GM04503 (cell line): ENCODE results near the gene USP11.

ENCODE experiments used
- DNase-seq: peaks from one replicate; pipeline ENCODE4 v3.0.0-alpha.2; 2012; ENCODE audit warnings: low read depth

USP11 gene

DNA sequence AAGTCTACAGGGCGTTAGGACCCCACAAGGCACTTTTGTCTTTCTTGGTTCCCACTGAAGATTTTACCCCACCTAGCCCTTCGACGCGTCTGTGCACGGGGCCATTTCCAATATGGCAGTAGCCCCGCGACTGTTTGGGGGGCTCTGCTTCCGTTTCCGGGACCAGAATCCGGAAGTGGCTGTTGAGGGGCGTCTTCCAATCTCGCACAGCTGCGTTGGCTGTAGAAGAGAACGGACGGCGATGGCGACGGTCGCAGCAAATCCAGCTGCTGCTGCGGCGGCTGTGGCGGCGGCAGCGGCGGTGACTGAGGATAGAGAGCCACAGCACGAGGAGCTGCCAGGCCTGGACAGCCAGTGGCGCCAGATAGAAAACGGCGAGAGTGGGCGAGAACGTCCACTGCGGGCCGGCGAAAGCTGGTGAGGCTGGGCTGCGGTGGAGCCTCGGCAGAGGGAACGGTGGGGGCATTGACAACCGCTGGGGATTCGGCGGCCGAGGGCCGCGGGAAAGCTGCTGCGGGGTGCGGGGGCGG, at the start of gene USP11:
TSS of gene USP11 (plus strand) at position 207 of the 530 bp plus-strand sequence. CDS start at position 242, 35 bp downstream.
- no peak for DNase-seq

DNA sequence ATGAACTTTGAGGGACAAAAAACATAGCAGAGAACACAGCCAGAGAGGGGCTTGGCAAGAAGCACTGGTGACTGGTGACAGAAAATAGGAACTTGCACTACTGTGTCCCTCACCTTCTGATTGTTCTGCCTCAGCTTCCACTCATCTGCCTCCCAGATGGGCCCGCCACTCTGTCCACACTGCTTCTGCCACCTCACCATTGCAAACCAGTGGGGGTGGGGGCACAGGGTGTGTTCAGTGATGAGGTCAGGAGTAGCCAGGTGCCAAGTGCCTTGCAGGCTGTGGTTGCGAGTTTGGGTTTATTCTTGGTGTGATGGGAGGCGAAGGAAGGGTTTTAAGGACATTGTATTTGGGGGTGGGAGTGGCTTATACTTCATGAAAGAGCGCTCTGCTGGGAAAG, 48.3 kb upstream of the USP11 start:
- DNase-seq, result no peak

DNA sequence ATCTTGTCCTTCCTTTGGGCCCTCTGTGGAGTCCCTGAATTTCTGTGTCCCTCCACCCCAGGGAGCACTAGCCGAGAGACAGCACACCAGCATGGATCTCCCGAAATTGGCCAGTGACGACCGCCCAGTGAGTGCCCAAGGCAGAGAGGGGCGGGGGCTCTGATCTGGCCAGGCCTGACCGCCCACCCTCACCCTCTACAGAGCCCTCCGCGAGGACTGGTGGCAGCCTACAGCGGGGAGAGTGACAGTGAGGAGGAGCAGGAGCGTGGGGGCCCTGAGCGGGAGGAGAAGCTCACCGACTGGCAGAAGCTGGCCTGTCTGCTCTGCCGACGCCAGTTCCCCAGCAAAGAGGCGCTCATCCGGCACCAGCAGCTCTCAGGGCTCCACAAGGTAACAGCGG, 47.6 kb upstream of the USP11 start:
- DNase-seq, result no peak

DNA sequence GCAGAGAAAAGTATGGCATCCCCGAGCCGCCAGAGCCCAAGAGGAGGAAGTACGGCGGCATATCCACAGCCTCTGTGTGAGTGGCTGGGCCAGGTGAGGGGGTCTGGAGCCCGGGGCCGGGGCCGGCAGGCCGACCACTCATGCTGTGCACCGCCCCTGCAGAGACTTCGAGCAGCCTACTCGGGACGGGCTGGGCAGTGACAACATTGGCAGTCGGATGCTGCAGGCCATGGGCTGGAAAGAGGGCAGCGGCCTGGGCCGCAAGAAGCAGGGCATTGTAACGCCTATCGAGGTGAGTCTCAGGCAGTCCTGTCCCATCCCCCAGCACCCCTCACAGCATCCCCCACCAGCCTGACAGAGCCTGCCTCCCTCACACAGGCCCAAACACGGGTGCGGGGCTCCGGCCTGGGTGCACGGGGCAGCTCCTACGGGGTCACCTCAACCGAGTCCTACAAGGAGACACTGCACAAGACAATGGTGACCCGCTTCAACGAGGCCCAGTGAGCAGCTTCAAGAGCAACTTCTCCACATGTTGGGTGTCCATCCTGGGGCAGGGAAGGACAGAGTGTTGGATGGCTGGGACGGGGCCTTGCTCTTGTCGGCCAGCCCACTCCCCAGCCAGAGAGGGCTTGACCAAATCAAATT, 46.6 kb upstream of the USP11 start:
- DNase-seq, result no peak

DNA sequence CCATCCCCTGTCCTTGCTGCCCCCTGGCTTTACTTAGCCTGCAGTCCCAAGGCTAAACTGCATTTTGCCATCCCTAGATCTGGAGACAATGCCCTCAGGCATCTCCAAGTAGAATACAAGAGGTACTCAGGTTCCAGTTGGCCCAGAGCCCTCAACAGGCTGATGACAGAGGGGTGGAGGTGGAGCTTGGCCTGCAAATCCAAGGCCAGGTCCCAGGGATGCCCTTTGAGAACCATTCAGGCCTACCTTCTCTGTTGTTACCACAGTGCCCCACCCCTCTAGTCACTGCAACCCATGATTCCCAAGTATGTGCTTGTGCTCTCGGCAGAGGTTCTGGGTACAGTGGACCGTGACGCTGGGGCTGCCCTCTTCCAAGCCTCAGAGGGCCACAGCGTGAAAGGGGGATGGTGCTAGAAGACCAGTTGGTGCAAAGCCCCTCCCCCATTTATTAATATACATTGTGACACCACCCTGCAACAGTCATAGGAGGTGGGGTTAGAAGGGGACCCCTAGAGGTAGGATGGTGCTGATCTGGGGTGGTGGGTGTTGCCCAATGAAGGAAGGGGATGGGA, 45.6 kb upstream of the USP11 start:
- no peak for DNase-seq

DNA sequence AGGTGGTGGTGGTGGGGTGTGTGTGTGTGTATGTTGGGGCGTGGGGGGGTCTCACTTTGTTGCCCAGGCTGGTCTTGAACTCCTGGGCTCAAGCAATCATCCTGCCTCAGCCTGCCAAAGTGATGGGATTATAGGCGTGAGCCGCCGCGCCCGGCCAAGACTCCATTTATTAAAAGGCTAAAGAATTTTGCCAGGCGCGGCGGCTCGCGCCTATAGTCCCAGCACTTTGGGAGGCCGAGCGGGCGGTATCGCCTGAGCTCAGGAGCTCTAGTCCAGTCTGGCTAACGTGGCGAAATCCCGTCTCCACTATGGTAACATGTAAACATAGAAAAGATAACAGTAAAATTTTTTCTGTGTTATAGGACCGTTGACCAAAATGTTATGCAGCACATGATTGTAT, 42.9 kb upstream of the USP11 start:
- no peak for DNase-seq

DNA sequence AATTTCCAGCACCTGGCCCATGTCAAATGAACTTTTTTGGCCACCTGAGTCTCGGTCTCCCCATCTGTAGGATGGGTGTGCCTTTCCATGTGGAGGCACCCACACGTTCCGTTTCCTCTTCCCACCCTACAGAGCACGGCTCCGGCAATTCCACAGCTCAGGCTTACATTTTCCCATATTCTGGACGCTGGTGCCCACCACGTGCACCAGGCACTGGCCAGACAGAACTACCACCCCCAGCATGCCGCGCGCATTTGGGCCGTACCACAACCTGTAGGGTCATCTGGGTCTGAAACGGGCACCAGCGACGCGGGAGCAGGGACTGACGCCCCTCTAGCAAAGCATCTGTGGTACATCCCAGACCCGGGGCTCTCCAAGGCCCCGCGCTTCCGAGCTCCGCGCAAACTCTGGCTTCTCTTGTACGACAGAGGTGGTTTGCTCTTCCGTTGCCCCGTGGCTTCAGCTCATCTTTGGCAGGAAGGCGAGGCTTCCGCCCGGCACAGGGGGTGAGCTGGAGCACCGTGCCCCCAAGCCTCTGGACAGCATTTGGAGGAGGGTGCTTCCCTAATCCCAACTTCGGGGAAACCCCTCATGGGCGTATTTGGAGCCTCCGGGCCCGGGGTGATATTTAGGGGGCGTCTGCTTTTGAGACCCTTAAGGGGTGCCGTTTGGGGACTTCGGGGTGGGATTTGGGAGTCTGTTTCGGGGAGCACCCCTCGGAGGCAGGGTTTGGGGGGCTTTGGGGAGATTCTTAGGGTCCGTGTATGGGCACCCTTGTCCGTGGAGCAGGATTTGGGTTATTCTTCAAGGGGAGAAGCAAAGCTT, 42.2 kb upstream of the USP11 start:
- DNase-seq, result peak; percentile 45

DNA sequence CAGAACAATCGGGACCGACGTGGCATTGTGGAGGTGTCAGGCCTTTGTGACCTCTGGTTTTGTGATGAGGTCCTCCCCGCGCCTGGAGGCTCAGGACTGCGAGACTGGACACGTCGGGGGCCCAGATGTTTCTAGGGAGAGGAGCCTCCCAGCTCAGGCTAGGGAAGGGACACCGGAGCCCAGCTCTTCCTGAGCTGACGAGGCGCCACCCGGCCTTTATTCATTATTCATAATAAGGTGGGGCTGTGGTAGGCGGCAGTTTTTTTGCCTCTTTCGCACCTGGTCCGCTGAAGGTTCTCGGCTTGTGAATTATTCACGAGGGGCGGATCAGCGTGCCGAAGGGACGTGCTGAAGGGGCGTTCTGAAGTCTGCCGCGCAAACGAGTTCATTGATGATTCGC, 41.5 kb upstream of the USP11 start:
- DNase-seq, result no peak

DNA sequence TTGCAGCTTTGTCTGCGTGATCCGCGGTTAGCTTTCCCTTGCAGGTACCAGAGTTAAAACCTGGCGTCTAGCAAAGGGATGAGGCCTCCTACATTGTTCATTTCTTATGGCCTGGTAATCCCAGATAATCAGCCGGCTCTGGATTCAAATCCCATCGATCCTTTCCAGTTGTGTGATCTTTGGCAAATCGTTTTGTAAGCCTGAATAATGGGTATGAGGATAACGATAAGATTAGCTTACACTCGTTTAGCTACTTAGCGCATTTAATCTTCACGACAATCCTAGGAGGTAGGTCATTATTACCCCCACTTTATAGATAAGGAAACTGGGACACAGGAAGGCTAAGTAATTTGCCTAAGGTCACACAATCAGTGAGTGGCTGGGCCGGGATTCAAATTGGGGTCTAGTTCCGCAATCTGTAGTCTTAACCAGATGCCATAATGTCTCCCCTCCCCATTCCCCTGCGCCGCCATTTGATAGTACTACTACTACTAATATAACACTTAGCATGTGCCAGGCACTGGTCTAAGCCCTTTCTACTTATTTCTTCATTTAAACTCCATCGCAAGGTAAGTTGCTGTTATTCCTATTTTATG, 40.9 kb upstream of the USP11 start:
- no peak for DNase-seq

DNA sequence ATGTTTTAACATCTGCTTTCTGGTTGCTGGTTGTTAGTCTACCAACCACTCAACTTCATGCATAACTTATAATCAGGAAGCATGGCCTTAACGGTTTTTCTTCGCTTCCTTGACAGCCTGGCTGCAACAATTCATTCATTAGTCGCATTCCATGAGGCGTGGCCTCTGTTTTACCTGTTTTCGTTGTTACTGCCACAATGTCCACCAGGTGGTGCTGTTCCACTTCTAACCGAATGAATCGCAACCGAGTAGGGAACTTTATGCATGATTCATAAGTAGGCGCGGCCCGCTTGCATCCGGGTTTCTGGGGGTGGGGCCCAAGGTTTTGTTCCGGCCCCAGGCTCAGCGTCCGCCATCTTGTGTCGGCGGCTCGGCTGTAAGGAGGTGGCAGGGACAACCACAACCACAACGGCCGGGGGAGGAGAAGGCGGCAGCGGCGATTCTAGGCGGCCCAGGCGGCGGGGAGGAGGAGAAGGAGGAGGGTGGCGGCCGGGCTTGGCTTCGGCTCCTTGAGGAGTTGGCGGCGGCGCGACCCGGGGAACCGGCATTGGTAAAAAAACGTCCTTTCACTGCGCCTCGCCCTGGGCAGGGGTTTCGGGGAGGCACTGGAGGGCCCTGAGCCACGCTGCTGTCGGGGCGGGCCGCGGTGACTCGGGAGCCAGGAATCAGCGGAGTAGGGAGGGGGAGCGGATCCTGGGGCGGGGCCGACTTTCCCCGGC, 39.2 kb upstream of the USP11 start, which contains the start of gene UBA1:
TSS of gene UBA1 (plus strand) at position 355 of the 719 bp plus-strand sequence. CDS start 4,974 bp downstream, outside the sequence.
- peak; percentile 80 for DNase-seq

DNA sequence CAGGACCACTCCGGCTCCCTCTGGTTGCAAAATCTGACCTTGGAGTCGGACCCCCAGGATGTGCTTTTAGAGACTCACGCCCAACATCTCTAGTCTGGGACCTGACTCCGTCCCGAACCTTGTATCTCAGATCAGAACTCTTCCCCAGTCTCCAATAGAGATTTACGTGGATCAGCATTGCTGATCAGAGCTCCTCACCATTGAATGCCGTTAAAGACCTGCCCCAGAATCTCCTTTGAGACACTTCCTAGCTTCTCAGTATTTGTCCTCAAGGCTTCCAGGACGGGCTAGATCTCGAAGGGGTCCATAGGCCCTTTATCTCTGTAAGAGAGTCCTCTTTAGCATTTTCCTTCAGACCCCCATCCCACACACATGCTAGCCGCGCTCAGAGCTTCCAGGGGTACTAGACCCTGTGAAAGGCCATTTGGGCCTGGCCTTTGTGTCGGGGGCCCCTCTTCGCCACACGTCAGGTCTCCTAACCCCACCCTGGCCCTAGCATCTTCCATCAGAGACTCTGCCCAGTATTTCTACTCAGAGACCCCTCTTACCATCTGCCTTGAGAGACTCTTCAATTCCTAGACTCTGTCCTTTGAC, 38.5 kb upstream of the USP11 start:
- no peak for DNase-seq

DNA sequence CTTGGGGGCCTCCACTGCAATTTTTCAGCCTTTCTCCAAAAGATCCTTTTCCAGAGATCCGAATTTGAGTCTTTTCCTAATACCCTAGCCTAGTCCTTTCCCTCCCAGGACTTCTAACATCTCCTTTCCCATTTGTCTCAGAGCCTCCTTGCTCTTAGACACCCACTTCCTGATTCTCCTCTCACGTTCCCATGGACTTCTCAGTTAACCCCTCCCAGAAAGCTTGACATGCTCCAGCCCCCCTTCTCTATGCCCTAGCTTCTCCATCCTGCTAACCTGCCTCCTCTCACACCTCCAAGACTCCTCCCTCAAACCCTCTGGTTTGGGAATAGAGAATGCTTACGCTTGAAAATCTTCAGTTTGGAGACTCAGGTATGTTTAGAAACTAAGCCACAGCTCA, 36.7 kb upstream of the USP11 start:
- DNase-seq, result no peak

DNA sequence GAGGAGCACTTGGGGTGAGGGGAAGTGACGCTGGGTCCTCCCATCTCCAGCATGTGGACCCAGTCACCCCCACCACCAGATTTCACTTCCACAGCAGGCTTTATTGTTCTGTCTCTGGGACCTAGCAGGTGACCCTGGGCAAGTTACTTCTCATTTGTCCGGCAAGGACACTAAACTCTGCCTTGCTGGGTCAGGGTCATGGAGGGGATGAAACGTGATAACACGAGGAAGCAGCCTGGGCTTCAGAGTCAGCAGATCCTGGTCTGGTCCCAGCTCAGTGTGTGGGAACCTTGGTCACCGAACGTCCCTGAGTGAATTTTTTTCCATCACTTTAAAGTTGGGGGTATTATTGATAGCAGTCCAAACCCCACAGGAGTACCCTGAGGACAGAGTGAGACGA, 35.3 kb upstream of the USP11 start:
- no peak for DNase-seq

DNA sequence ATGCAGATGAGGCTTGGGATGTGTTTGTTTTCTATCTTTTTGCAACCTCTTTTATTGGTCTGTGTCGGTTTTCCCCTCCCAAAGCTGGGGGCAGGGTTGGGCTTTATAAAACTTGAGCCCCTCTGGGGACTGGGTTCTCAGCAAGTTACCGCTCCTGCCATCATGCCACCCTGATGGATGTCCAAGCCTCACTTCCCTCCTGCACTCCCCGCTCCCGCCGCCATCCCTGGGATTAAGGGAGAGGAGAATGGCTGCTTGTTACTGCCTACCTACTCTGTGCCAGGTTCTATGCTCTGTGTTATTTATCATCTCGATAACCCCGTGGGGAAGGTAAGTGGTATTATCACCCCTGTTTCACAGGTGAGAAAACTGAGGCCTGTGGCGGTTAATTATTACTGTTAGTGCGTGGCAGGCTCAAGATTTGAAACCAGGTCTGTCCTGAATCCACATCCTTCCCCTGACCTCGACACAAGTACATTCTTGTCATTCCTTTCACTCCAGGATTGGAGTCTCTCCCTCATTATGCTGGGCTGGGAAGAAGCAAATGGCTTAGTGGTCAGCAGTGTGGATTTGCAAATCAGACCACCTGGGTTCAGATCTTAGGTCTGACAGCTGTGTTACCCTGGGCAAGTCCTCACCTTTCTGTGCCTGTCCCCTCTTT, 34.7 kb upstream of the USP11 start:
- DNase-seq, result no peak

DNA sequence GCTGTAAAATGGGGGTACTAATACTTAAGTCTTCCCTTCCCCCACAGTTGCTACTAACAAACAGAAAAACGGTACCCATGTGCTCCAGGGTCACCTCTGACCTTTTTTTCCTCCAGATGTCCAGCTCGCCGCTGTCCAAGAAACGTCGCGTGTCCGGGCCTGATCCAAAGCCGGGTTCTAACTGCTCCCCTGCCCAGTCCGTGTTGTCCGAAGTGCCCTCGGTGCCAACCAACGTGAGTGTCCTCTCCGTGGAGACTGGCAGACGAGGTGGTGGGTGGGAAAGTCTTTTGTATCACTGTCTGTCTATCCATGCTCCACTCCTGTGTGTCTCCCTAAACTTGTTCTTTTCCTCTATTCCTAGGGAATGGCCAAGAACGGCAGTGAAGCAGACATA, 34.1 kb upstream of the USP11 start:
- DNase-seq, result no peak

DNA sequence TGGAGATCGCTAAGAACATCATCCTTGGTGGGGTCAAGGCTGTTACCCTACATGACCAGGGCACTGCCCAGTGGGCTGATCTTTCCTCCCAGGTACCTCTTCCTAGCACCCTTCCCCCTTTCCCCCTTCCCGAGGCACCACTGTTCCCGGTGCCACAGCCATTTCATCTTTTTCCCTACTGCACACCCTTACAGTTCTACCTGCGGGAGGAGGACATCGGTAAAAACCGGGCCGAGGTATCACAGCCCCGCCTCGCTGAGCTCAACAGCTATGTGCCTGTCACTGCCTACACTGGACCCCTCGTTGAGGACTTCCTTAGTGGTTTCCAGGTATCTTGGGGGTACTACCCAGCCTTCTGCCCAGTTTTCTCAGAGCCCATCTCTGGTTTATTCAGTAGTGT, 33.5 kb upstream of the USP11 start:
- DNase-seq, result no peak

DNA sequence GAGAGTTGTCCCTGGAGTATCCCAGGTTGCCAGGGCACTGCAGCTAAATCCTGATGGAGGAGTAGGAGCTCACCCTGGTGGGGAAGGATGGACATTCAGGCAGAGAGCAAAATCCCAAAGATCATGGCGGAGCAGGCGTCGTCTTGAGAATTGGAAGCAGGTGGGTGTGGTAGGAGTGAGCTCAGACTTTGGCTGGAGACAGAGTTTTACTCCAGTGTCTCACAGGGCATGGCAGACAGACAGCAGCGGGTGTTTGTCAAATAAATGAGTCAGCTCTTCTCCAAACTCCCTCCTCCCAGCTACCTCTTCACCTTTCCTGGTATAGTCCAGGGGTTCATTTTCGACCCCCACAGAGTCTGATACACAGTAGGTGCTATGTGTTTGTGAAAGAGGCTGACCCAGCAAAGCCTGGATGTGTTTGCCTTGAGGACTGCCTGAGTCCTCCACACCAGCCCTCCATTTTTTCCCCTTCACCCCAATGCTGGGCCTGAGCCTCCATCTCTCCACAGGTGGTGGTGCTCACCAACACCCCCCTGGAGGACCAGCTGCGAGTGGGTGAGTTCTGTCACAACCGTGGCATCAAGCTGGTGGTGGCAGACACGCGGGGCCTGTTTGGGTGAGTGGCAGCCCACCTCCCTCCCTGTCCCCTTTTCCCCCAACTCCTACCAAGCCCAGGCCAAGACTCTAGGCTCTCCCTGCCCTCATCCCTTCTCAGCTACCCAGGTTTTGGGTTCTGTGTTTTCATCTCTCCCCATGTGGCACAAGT, 32.2 kb upstream of the USP11 start:
- DNase-seq, result peak; percentile 58

DNA sequence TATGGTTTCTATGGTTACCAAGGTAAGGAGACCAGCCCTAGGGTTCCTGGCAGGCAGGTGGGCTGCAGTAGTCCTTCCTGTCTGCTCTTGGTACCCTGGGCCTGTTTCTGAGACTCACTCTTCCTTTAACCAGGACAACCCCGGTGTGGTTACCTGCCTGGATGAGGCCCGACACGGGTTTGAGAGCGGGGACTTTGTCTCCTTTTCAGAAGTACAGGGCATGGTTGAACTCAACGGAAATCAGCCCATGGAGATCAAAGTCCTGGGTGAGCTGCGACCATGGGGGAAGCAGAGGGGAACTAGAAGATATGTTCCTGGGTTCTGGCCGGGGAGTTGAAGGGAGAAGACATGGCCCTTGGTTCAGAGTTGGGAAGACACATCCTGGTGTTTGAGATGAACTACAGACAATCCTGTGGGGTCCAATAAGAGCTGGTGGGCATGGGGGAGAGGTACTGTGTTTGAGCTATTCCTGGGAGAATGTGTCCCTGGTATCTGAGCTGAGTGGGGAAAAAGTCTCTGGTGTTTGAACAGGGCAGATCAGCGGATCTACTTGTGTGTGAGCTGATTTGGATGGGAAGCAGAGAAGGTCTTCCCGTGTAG, 31.4 kb upstream of the USP11 start:
- DNase-seq, result no peak

DNA sequence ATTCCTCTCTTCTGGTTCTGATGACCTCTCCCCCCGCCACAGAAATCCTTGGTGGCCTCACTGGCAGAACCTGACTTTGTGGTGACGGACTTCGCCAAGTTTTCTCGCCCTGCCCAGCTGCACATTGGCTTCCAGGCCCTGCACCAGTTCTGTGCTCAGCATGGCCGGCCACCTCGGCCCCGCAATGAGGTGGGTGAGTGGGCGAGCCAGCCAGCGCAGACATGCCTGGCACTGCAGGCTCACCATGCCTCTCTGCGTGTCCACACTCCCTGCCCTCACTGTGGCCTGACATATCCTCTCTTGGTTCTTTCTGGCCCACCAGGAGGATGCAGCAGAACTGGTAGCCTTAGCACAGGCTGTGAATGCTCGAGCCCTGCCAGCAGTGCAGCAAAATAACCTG, 30.5 kb upstream of the USP11 start:
- DNase-seq, result no peak

DNA sequence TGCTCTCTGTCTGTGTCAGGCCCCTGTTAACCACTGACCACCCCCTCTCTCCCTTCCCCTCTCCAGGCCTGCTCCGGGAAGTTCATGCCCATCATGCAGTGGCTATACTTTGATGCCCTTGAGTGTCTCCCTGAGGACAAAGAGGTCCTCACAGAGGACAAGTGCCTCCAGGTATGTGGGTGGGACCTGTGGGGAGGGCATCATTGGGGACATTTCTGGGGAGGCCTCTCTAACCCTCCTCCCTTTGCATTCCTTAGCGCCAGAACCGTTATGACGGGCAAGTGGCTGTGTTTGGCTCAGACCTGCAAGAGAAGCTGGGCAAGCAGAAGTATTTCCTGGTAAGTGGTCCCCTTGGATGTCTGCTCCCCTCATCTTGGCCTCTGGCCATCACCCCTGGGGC, 29.9 kb upstream of the USP11 start:
- DNase-seq, result no peak
